GM18858 (cell line): Measurements from ENCODE around the gene ORM1.
"Not testable (repeated sequence)": the region's sequence is repeated elsewhere in the genome, so short reads cannot be mapped to it uniquely, and the experiment has no call there.

Experiments
- ATAC-seq: cut with Tn5 transposase; IDR thresholded peaks from one replicate; pipeline ENCODE4 v1.9.1; 2021; ENCODE audit not compliant: unreplicated experiment

The ORM1 gene

DNA sequence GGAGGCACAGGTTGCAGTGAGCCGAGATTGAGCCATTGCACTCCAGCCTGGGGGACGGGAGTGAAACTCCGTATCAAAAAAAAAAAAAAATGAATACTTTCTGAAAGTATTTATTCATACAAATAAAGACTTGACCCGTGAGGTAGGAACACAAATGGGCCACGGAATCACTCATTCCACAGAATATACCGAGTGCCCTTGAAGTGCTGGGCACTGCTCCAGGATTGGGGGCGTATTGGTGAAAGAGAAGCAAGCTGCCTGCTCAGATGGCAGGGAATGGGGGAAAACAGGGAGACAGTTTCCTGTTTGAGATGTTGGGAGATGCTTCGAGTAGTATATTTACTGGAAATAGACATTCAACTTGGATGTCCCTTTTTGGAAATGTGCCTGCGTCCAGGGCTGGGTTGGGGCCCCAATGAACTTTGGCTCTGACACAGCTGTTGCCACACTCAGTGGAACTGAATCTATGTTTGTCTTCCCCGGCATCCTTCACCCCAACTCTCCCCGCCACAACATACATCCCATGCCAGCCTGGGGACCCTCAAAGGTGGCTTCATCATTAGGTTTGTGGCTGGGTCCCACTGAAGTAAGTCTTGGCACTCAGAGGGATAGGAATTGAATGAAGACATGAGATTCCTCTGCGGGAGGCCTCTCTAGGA is 609 bp upstream of the ORM1 start:
- not testable (repeated sequence) for ATAC-seq

DNA sequence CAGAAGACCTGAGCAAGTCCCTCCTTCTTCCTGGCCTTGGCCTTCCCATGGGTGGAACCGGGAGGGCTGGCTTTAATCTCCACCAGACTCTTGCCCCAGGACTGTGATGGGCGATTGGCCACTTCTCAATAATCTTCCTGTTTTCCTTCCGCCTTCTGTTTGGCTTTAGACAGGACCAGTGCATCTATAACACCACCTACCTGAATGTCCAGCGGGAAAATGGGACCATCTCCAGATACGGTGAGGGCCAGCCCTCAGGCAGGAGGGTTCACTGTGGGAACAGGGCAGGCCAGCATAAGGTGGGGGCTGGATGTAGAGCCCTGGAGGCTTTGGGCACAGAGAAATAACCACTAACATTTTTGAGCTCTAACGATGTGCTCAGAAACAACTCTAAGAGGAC is 951 bp downstream of the ORM1 start:
- ATAC-seq = not testable (repeated sequence)

DNA sequence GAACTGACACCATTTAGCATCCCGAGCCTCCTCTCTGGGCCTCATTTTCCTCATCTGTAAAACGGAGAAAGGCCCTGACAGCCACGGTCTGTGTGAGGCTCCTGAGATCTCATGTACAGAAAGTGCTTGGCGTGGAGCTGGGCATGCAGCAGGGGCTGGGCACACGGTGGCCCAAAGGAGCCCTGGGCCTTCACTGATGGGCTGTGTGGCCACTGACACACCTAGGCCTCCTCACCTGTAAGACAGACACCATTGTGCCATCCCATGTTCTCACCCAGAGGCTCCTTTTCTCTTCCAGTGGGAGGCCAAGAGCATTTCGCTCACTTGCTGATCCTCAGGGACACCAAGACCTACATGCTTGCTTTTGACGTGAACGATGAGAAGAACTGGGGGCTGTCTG is 1.6 kb downstream of the ORM1 start:
- no peak for ATAC-seq

DNA sequence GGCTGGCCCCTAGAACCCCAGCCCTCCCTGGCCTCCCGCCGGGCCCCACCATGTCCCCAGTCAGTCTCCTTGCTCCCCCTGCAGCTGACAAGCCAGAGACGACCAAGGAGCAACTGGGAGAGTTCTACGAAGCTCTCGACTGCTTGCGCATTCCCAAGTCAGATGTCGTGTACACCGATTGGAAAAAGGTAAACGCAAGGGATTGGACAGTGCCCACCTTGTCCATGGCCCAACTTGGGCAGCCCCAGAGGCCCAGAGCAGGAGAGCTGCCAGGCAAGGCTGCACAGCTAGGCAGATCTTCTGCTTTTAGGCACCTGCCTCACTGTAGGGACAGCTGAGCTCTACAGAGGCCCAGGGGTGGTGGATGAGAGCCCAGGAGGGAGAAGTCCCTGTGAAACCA is 2.1 kb downstream of the ORM1 start:
- not testable (repeated sequence) for ATAC-seq

DNA sequence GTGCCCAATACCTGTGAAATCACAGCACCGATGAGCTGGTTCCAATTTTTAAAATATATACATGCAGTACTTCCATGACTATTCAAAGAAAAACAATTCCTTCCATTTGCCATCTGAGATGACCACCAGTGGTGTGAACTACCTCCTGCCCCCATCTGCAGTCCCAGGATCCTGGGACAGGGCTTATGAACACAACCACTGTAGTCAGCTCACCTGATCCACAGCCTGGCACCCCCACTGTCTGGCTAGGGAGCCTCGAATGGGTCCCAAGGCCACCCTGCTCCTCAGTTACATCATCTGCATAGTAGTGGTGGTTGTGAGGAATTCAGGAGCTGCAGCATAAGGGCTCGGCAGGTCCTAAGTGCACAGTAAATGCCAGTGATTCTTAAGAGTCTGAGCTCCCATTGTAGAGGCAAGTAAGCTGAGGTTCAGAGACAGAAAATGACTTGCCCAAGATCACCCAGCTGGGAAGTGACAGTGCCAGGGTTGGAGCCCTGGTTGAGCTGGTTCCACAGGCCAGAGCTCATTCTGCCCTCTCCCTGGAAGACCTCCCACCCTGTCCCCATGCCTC is 2.9 kb downstream of the ORM1 start:
- ATAC-seq = not testable (repeated sequence)

DNA sequence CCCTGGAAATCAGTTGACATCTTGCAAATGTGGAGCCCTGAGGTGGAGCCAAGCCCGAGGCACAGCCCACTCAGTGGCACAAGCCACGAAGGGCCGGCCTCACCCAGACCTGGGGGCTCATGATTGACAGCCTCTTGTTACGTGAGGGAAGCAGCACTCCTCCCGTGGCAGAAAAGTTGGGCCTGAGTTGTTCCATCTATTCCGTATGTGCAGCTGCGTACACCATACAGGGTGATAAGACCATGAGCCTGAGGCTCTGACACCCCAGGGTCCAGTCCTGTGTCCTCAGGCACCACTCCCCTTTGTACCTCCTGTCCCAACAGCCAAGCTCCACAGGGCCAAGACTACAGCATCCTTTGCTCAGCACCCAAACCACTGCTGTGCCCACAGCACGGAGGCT is 4.9 kb downstream of the ORM1 start:
- no peak for ATAC-seq

DNA sequence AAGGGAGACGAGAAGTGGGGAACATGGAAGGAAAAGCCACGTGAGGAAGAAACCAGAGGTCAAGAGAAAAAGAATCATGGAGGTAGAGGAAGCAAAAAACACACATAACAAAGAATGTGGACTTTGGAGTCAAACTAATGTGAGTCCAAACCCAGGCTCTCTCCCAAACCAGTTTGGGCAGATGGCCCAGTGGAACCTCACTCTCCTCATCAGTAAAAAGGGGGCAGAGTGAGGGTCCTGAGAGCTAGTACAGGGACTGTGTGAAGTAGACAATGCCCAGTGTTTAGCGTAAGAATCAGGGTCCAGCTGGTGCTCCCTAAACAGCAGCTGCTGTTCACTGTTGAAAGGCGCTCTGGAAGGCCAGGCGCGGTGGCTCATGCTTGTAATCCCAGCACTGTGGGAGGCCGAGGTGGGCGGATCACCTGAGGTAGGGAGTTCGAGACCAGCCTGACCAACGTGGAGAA is 5.5 kb downstream of the ORM1 start:
- ATAC-seq = not testable (repeated sequence)

DNA sequence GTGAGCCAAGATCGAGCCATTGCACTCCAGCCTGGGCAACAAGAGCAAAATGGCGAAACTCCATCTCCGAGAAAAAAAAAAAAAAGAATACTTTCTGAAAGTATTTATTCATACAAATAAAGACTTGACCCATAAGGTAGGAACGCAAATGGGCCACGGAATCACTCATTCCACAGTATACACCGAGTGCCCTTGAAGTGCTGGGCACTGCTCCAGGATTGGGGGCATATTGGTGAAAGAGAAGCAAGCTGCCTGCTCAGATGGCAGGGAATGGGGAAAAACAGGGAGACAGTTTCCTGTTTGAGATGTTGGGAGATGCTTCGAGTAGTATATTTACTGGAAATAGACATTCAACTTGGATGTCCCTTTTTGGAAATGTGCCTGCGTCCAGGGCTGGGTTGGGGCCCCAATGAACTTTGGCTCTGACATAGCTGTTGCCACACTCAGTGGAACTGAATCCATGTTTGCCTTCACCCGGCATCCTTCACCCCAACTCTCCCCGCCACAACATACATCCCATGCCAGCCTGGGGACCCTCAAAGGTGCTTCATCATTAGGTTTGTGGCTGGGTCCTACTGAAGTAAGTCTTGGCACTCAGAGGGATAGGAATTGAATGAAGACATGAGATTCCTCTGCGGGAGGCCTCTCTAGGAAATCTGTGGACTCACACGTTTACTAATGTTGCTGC is 6.2 kb downstream of the ORM1 start:
- not testable (repeated sequence) for ATAC-seq

DNA sequence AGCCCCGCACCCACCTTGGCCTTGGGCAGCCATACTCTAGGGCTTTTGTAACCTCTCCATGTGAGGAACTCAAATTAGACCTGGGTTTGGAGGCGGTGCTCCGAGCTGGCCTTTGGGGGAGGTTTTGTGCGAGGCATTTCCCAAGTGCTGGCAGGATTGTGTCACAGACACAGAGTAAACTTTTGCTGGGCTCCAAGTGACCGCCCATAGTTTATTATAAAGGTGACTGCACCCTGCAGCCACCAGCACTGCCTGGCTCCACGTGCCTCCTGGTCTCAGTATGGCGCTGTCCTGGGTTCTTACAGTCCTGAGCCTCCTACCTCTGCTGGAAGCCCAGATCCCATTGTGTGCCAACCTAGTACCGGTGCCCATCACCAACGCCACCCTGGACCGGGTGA is 6.7 kb downstream of the ORM1 start, which contains the start of gene ORM2:
ORM2 (plus strand) TSS at position 245 of the 398 bp plus-strand sequence; CDS start at position 281, 36 bp downstream.
- not testable (repeated sequence) for ATAC-seq

DNA sequence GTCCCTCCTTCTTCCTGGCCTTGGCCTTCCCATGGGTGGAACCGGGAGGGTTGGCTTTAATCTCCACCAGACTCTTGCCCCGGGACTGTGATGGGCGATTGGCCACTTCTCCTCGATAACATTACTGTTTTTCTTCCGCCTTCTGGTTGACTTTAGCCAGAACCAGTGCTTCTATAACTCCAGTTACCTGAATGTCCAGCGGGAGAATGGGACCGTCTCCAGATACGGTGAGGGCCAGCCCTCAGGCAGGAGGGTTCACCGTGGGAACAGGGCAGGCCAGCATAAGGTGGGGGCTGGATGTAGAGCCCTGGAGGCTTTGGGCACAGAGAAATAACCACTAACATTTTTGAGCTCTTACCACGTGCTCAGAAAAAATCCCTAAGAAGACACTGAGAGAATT is 7.7 kb downstream of the ORM1 start:
- ATAC-seq = no peak

DNA sequence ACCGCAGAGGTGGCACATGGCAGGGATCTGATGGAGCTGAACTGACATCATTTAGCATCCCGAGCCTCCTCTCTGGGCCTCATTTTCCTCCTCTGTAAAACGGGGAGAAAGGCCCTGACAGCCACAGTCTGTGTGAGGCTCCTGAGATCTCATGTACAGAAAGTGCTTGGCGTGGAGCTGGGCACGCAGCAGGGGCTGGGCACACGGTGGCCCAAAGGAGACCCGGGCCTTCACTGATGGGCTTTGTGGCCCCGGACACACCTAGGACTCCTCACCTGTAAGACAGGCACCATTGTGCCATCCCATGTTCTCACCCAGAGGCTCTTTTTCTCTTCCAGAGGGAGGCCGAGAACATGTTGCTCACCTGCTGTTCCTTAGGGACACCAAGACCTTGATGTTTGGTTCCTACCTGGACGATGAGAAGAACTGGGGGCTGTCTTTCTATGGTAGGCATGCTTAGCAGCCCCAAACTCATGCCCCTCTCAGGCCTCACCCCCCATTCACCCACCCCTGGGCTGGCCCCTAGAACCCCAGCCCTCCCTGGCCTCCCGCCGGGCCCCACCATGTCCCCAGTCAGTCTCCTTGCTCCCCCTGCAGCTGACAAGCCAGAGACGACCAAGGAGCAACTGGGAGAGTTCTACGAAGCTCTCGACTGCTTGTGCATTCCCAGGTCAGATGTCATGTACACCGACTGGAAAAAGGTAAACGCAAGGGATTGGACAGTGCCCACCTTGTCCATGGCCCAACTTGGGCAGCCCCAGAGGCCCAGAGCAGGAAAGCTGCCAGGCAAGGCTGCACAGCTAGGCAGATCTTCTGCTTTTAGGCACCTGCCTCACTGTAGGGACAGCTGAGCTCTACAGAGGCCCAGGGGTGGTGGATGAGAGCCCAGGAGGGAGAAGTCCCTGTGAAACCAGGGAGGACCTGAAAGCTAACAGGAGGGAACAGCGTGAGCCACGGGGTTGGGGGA is 8.6 kb downstream of the ORM1 start:
- not testable (repeated sequence) for ATAC-seq

DNA sequence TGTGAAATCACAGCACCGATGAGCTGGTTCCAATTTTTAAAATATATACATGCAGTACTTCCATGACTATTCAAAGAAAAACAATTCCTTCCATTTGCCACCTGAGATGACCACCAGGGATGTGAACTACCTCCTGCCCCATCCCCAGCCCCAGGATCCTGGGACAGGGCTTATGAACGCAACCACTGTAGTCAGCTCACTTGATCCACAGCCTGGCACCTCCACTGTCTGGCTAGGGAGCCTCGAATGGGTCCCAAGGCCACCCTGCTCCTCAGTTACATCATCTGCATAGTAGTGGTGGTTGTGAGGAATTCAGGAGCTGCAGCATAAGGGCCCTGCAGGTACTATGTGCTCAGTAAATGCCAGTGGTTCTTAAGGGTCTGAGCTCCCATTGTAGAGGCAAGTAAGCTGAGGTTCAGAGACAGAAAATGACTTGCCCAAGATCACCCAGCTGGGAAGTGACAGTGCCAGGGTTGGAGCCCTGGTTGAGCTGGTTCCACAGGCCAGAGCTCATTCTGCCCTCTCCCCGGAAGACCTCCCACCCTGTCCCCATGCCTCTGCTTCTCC is 9.7 kb downstream of the ORM1 start:
- not testable (repeated sequence) for ATAC-seq

DNA sequence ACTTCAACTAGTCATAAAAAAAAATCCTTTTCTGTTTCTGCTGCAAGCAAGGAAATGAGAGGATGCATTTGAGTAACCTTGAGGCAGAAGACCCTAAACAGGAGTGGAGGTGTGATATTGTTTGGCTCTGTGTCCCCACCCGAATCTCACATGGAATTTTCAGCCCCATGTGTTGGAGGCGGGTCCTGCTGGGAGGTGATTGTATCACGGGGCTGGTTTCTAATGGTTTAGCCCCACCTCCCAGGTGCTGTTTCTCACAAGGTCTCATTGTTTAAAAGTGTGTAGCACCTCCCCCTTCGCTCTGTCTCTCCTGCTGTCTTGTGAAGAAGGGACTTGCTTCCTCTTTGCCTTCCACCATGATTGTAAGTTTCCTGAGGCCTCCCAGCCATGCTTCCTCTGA is 10.8 kb downstream of the ORM1 start:
- ATAC-seq = not testable (repeated sequence)

DNA sequence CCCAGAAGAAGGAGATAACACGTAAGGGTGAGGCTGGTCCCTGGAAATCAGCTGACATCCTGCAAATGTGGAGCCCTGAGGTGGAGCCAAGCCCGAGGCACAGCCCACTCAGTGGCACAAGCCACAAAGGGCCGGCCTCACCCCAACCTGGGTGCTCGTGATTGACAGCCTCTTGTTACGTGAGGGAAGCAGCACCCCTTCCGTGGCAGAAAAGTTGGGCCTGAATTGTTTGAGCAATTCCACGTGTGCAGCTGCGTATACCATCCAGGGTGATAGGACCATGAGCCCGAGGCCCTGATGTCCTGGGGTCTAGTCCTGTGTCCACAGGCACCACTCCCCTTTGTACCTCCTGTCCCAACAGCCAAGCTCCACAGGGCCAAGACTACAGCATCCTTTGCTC is 11.6 kb downstream of the ORM1 start:
- no peak for ATAC-seq

DNA sequence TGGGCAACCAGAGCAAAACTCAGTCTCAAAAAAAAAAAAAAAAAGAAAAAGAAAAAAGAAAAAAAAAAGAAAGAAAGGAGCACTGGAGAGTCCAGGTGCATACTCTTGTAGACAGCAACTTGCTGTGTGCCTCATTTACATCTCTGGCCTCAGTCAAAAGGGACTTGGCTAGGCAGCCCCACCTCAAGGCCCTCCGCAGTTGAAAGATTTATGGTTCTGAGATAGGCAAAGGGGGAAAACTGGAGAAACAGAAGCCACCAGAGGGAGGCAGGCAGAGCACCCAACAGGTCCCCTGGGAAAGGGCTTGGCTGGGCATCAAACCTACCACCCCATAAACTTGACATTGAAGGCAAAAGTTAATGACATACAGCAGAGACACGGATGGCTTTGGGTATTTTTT is 12.8 kb downstream of the ORM1 start:
- ATAC-seq = no peak

DNA sequence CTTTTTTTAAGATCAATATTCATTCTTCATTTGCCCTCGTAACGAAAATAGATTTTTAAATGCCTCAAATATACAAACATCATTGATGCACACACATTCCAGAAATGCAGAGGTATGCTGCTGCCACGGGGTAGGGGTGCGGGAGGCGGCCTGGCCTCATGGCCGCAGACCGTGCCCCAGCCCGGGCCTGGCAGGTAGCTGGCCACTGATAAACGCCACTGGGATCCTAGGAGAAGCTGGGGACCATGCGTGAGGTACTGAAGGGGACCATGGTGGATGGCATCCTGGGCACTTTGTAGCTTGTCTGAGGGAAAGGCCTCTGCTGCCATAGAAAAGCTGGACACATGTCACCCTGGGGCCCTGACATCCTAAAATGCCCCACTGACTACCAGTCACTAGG is 13.3 kb downstream of the ORM1 start:
- ATAC-seq = no peak

DNA sequence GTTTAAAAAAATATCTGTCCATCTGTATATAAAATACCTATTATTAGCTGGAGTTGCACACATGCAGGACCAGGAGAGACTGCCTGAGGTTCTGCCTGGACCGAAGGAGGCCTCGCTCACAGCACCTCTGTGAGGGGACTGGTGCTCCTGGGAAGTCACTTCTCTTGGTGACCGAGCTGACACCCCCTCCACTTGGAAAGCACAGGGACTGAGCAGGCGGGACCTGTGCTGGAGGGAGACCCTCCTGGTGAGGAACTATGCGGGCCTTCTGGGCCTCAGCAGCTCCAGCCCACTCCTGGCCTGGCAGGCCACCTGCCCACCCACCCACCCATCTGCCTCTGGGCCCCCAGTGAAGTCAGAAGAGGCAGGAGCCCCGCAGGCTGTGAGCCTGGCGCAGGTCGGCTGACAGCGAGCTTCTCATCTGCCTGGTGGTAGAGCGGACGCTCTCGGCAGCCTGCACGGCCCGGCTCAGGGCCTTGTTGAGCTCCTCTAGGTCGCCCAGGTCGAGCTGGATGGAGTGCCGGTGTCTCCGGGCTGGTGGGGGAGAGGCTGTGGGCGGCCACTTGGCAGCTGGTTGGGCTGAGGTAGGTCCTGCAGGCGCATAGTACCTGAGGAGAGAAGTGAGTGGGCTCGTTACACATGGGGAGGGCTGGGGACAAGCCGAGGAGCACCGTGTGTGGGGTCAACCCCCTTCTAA is 13.9 kb downstream of the ORM1 start:
- no peak for ATAC-seq

DNA sequence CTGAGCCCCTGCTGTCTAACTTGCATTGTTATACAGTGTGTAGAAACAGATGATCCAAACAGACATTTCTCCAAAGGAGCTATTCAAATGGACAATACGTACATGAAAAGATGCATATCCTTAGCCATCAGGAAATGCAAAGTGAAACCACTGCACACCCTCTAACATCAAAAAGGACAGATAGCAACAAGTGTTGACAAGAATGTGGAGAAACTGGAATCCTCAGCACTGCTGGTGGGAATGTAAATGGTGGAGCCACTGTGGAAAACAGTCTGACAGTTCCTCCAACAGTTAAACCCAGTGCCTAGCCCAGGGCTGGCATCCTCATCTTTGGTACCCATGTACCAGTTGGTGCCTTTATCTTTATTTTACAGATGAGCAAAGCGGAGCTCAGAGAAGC is 15.3 kb downstream of the ORM1 start:
- ATAC-seq = no peak

DNA sequence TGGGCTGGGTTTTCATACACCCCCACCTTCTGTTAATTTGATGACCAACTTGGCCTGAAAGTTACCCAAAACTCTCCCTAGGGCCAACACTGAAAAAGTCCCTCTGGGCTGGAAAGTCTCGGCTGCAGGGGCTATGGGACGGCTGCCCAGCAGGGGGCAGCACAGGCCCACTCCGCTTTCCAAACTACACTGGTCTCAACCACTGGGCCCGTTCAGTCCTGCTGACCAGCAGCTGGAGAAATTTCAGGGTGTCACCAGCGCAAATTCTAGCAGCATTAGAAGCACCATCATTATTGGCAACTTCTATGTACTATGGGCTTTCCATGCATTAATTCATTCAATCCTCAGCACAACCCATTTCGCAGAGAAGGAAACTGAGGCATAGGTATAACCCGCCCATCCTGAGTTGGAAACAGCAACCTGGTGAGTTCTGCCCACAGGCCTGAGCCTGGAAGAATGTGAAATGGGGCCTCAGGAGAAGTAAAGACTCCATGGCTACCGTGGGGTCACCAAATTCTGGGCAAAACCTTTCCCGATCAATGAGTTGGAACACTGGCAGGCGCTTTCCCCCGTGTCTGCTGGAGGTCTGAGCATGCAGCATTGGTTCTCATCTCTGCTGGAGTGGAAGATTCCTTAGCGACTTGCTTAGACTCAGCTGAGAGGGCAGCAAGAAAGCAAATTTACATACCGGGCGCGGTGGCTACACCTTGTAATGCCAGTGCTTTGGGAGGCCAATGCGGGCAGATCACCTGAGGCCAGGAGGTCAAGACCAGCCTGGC is 16.4 kb downstream of the ORM1 start:
- ATAC-seq = no peak
